IMR-90 (cell line): ENCODE measurements around the gene NFIA. TPM values are rescaled to one million over a fixed set of nuclear protein-coding genes. Genes with fewer than 3 reads are reported as not detected.
A peak's percentile ranks its signal among the peaks of the same experiment; 100 is the strongest.

Experiments
- ATAC-seq: fragments of 200-7000 bp; cut with Tn5 transposase; 2 replicates; pipeline ENCODE4 v1.9.1; 2020; ENCODE audit warnings: low read depth, mild to moderate bottlenecking, moderate library complexity
- BruUV-seq: library from RNA; stranded (reverse); fragments of 400-500 nt; replicated peaks from 2 replicates; lab custom pipeline; 2021; lab: Mats Ljungman, UMichigan
- CTCF ChIA-PET: fragments of 300-600 bp; formaldehyde crosslinking; extraction: SDS; loops from one replicate; lab custom pipeline; 2021; ENCODE audit warnings: antibody characterized with exemption; lab: Yijun Ruan, JAX
- POLR2A ChIA-PET: fragments of 300-600 bp; sonication (Branson Sonifier 250); formaldehyde crosslinking; loops from one replicate; lab custom pipeline; 2022; ENCODE audit warnings: antibody characterized with exemption; ENCODE audit not compliant: unreplicated experiment; lab: Charles Lee
- DNase-seq: peaks from one replicate; pipeline ENCODE4 v3.0.0; 2013
- H2AFZ ChIP-seq: replicated peaks from 2 replicates; pipeline ENCODE3; 2013; ENCODE audit warnings: low read length, mild to moderate bottlenecking; ENCODE audit not compliant: poor library complexity
- H2AK5ac ChIP-seq: 2 replicates; pipeline ENCODE4 v1.6.1; 2013; ENCODE audit warnings: low read depth, low read length, inconsistent platforms
- H2AK9ac ChIP-seq: replicated peaks from 2 replicates; pipeline ENCODE3; 2013; ENCODE audit warnings: mild to moderate bottlenecking, low read depth, low read length, moderate library complexity; ENCODE audit not compliant: poor library complexity
- H2BK120ac ChIP-seq: 2 replicates; pipeline ENCODE4 v1.6.1; 2013; ENCODE audit warnings: low read depth, low read length, inconsistent platforms
- H2BK15ac ChIP-seq: 3 replicates; pipeline ENCODE4 v1.6.1; 2013; ENCODE audit warnings: low read depth, low read length, inconsistent platforms
- H2BK20ac ChIP-seq: 2 replicates; pipeline ENCODE4 v1.6.1; 2013; ENCODE audit warnings: low read depth, mild to moderate bottlenecking, inconsistent platforms, low read length, moderate library complexity
- H2BK5ac ChIP-seq: 2 replicates; pipeline ENCODE4 v1.6.1; 2013; ENCODE audit warnings: mild to moderate bottlenecking, low read depth, low read length, inconsistent platforms; ENCODE audit not compliant: poor library complexity, severe bottlenecking
- H3K14ac ChIP-seq: replicated peaks from 2 replicates; pipeline ENCODE4 v1.6.1; 2013; ENCODE audit warnings: low read depth, low read length, inconsistent platforms
- H3K18ac ChIP-seq: 2 replicates; pipeline ENCODE4 v1.6.1; 2013; ENCODE audit warnings: low read depth, low read length, control low read depth
- H3K23ac ChIP-seq: 2 replicates; pipeline ENCODE4 v1.6.1; 2013; ENCODE audit warnings: low read depth, low read length, inconsistent platforms
- H3K27ac ChIP-seq: 2 replicates; pipeline ENCODE4 v1.5.1; 2013; ENCODE audit warnings: mild to moderate bottlenecking, control low read depth, low read length; ENCODE audit not compliant: insufficient read depth
- H3K27me3 ChIP-seq: 2 replicates; pipeline ENCODE4 v1.6.1; 2013; ENCODE audit warnings: low read length; ENCODE audit not compliant: control insufficient read depth, insufficient read depth
- H3K36me3 ChIP-seq: 2 replicates; pipeline ENCODE4 v1.6.1; 2013; ENCODE audit warnings: low read length, mixed read lengths; ENCODE audit not compliant: control insufficient read depth, insufficient read depth
- H3K4ac ChIP-seq: 2 replicates; pipeline ENCODE4 v1.6.1; 2013; ENCODE audit warnings: low read depth, low read length, inconsistent platforms
- H3K4me1 ChIP-seq: 2 replicates; pipeline ENCODE4 v1.6.1; 2013; ENCODE audit warnings: low read length, mixed read lengths; ENCODE audit not compliant: control insufficient read depth, insufficient read depth
- H3K4me2 ChIP-seq: 2 replicates; pipeline ENCODE4 v1.6.1; 2013; ENCODE audit warnings: low read depth, mild to moderate bottlenecking, control low read depth, low read length, moderate library complexity
- H3K4me3 ChIP-seq: 2 replicates; pipeline ENCODE4 v1.5.1; 2013; ENCODE audit warnings: low read depth, mild to moderate bottlenecking, control low read depth, low read length, moderate library complexity; ENCODE audit not compliant: insufficient read depth
- H3K56ac ChIP-seq: 2 replicates; pipeline ENCODE4 v1.6.1; 2013; ENCODE audit warnings: low read length, inconsistent platforms; ENCODE audit not compliant: insufficient read depth; ENCODE audit errors: extremely low read depth
- H3K79me1 ChIP-seq, 2 experiments: 2 replicates each; pipeline ENCODE4 v1.6.1; 2013; ENCODE audit warnings: low read length in 2 of 2, inconsistent platforms in 1 of 2, low read depth in 1 of 2
- H3K9ac ChIP-seq: 2 replicates; pipeline ENCODE4 v1.6.1; 2013; ENCODE audit warnings: low read depth, low read length, control low read depth
- H3K9me1 ChIP-seq: 2 replicates; pipeline ENCODE4 v1.6.1; 2013; ENCODE audit warnings: low read length, inconsistent platforms; ENCODE audit not compliant: insufficient read depth
- H3K9me3 ChIP-seq: 2 replicates; pipeline ENCODE4 v1.6.1; 2013; ENCODE audit warnings: low read length; ENCODE audit not compliant: control insufficient read depth, insufficient read depth
- H4K20me1 ChIP-seq: 2 replicates; pipeline ENCODE4 v1.6.1; 2013; ENCODE audit warnings: low read length, inconsistent platforms; ENCODE audit not compliant: insufficient read depth
- H4K5ac ChIP-seq: 2 replicates; pipeline ENCODE4 v1.6.1; 2013; ENCODE audit warnings: mild to moderate bottlenecking, low read depth, low read length, control low read depth
- H4K8ac ChIP-seq, 2 experiments: 2 replicates each; pipeline ENCODE4 v1.6.1; 2013; ENCODE audit warnings: low read depth in 2 of 2, low read length in 2 of 2, control low read depth in 1 of 2, inconsistent platforms in 1 of 2
- H4K91ac ChIP-seq: 2 replicates; pipeline ENCODE4 v1.6.1; 2013; ENCODE audit warnings: low read depth, low read length, inconsistent platforms; ENCODE audit not compliant: insufficient read depth
- CEBPB ChIP-seq: IDR thresholded peaks from 2 replicates; pipeline ENCODE4 v1.6.1; 2012; ENCODE audit warnings: low read depth, low read length, improper control_type of control experiment
- CTCF ChIP-seq: conservative IDR thresholded peaks from 2 replicates; pipeline ENCODE4 v1.5.1; 2012; ENCODE audit warnings: mild to moderate bottlenecking, low read depth, low read length, improper control_type of control experiment
- MAZ ChIP-seq: IDR thresholded peaks from 2 replicates; pipeline ENCODE4 v1.6.1; 2012; ENCODE audit warnings: low read depth, mild to moderate bottlenecking, low read length, improper control_type of control experiment, moderate library complexity, borderline replicate concordance
- MXI1 ChIP-seq: IDR thresholded peaks from 2 replicates; pipeline ENCODE4 v1.6.1; 2012; ENCODE audit warnings: low read depth, mild to moderate bottlenecking, low read length, moderate library complexity, borderline replicate concordance
- NFE2L2 ChIP-seq: fragments of 150-350 bp; IDR thresholded peaks from 2 replicates; pipeline ENCODE4 v1.6.1; 2016; ENCODE audit warnings: low read depth, mild to moderate bottlenecking, low read length
- RFX5 ChIP-seq: IDR thresholded peaks from 2 replicates; pipeline ENCODE4 v1.8.0; 2012; ENCODE audit warnings: low read depth, mild to moderate bottlenecking, low read length, moderate library complexity
- SMC3 ChIP-seq: fragments of 150-350 bp; IDR thresholded peaks from 2 replicates; pipeline ENCODE4 v1.6.1; 2016; ENCODE audit warnings: low read depth, mild to moderate bottlenecking, antibody characterized with exemption, low read length, moderate library complexity
- USF2 ChIP-seq: fragments of 150-350 bp; IDR thresholded peaks from 2 replicates; pipeline ENCODE4 v1.6.1; 2017; ENCODE audit warnings: mild to moderate bottlenecking, antibody characterized with exemption, low read length, low read depth
- WGBS, 2 experiments: methylation state at CpG; one replicate each; pipeline versions ENCODE4 v1.1.5 to v1.1.7; 2013; ENCODE audit warnings: missing lambda C conversion rate in 2 of 2; ENCODE audit not compliant: insufficient read length in 1 of 2; ENCODE audit errors: extremely low coverage in 2 of 2; 5-methylcytosine and 5-hydroxymethylcytosine counted together
- dilution Hi-C: fragments of 300-500 bp; cut with HindIII; formaldehyde crosslinking; loops from one replicate; pipeline ENCODE4 v1.14.3; 2018; ENCODE audit warnings: low sequenced_read_pairs; ENCODE audit not compliant: unreplicated experiment
- in situ Hi-C: fragments of 300-500 bp; cut with MboI; formaldehyde crosslinking; loops from 3 replicates; pipeline ENCODE4 v1.14.3; 2019; ENCODE audit warnings: low sequenced_read_pairs, inconsistent platforms, mixed read lengths
- intact Hi-C: fragments of 100-400 bp; cut with micrococcal nuclease; formaldehyde crosslinking; loops from 2 replicates; pipeline ENCODE4 v1.10.0; 2022
- polyA plus RNA-seq, 3 experiments: library from polyadenylated mRNA; depleted of rRNA; stranded (reverse); fragments of >200 nt; gene quantifications; 2 replicates each; pipeline ENCODE4 v1.2.3, GENCODE V29; 2012; ENCODE audit warnings: low replicate concordance in 1 of 3
- total RNA-seq: library from RNA; depleted of rRNA; stranded (reverse); fragments of >200 nt; gene quantifications from 2 replicates; pipeline ENCODE4 v1.2.3, GENCODE V29; 2012

The NFIA gene
- total and polyA plus RNA-seq, 2 of the 4 experiments (the other 2 are of a cell fraction), result 1.6 to 2.2 TPM

GRCh38 chr1:61397935-61398334 lies 315.6 kb downstream of the NFIA start:
- DNase-seq, result peak; percentile 50
- H3K4me2 ChIP-seq, result no peak overlapping the region; the same call in 1 of the 2 replicates
- H3K36me3 ChIP-seq, result no peaks in the 10 kb centered on the region
- no peak overlapping the region for H3K18ac ChIP-seq
- H3K27ac ChIP-seq, result no peak overlapping the region
- H3K9me1 ChIP-seq, result no peaks in the 10 kb centered on the region
- H2AK5ac ChIP-seq, result no peak overlapping the region
- H3K23ac ChIP-seq, result no peak overlapping the region
- no peak overlapping the region for H3K9ac ChIP-seq
- no peak overlapping the region for H4K5ac ChIP-seq
- TF ChIP-seq SMC3 (no peak), USF2 (no peak), CTCF (no peak), MXI1 (no peak), NFE2L2 (no peak), CEBPB (no peak), RFX5 (no peak), MAZ (no peak)
- no peak overlapping the region for H2BK15ac ChIP-seq
- intact Hi-C loops, result no loop called here
- dilution Hi-C loops, result no loop called here
- no peak overlapping the region for H4K8ac ChIP-seq
- POLR2A ChIA-PET, result no interaction called here
- no TSS peak for BruUV-seq
- H4K20me1 ChIP-seq, result no peaks in the 10 kb centered on the region
- no peaks in the 10 kb centered on the region for H3K9me3 ChIP-seq
- CTCF ChIA-PET, result interaction anchor here (0.8 to 1.2 kb wide), 2 partner anchors 53 to 348 kb away, joined by 3 read pairs; no protein-coding TSS in a partner anchor
- H3K14ac ChIP-seq, result no peak overlapping the region
- no peak overlapping the region for H2AK9ac ChIP-seq
- H3K79me1 ChIP-seq, result no peaks in the 10 kb centered on the region
- no peaks in the 10 kb centered on the region for H3K27me3 ChIP-seq
- no peak overlapping the region for H3K56ac ChIP-seq
- ATAC-seq, result peak; percentile 67
- H2BK120ac ChIP-seq, result no peak overlapping the region
- WGBS, 2 experiments, result no CpG with 5 or more reads among the region's 3 CpGs
- H3K4me3 ChIP-seq, result no peak overlapping the region
- no peak overlapping the region for H4K91ac ChIP-seq
- H2AFZ ChIP-seq, result no peak overlapping the region
- H3K4ac ChIP-seq, result no peak overlapping the region
- in situ Hi-C loops, result no loop called here
- H2BK5ac ChIP-seq, result no peak overlapping the region
- H3K4me1 ChIP-seq, result no peaks in the 10 kb centered on the region; the same call in 1 of the 2 replicates
- H2BK20ac ChIP-seq, result no peak overlapping the region
